Measurements from ENCODE around the gene MAX.
"Not testable (repeated sequence)": the region's sequence is repeated elsewhere in the genome, so short reads cannot be mapped to it uniquely, and the experiment has no call there.

The MAX gene

DNA sequence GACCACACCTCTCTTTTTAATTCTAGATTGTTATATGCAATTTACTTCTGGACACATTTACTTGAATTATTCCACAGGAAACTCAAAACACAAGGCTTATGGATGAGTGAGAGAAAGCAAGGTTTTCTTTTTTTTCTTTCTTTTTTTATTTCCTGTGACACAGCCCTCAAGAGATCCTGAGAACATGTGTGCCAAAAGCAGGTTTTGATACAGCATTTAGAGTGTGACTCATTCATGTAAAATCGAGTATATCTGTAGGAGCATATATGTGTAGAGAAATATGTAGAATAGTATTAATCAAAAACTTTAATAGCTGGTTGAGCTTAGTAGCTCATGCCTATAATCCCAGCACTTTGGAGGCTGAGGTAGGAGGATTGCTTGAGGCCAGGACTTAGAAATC lies 4.4 kb upstream of the MAX start:
- no peak overlapping the region for H3K27ac ChIP-seq
- H3K4me3 ChIP-seq = no peak overlapping the region

DNA sequence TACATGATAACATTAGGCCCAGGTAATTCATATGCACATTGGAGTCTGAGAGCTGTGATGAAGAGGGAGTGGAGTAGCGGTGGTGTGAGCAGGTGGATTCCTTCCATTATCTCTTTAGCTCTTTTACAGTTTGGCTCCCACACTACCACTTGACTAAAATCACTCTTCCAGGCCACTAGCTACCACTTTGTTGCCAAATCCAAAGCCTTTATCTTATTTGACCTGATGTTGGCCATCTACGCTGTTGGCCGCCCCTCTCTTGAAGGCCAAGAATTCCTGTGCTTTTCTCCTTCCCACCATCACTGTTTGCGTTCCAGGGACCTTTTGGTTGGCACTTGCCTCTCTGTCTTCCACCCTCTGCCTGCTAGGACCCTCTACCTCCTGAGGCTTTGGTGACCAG lies 4.0 kb upstream of the MAX start:
- Histone ChIP-seq H3K27ac (no peak overlapping the region), H3K4me3 (no peak overlapping the region)

DNA sequence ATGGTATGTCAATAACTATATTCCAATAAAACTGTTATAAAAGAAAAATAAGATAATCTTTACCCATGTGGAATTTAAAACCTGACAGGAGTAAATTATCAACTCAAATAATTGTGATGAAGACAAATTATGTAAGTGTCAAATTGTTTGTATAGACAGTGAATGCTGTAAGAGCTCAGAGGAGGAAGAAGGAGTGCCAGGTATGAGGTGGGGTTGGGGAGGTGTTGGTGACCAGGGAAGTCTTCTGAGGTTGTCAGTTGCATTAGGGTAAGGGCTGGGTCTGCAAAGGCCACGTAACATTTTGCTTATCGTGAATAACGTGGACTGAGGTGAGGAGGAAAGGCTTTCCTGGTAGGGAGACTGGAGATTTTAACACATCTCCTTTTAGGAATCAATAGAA lies 2.5 kb upstream of the MAX start:
- H3K27ac ChIP-seq = no peak overlapping the region
- H3K4me3 ChIP-seq = no peak overlapping the region

DNA sequence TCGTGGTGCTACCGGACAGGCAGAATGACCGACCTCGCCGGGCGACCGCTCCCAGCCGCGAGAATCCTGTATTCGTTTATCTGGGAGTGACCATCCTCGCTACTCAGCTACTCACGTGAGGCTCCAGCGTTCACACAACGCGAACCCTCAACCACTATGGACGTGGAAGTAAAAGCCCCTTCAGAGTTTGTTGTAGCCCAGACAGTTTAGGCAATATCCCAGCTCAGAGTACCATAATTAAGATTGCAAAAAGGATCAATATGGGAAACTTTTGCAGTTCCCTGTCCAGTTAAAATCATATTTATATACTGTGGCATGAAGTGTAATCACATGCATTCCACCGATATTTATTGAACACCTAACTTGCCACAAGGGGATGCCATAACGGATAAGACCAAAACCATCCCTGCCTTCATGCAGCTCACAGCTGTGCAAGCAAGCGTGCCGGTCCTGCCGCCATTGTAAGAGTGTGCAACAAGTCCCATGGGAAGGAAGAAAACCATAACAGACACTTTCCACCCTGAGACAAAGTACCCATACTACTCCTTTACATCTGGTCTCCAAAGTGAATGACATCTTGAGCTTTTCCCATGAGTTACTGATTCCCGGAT lies 938 bp upstream of the MAX start:
- Histone ChIP-seq H3K4me3 (peak overlapping the region; percentile 46 to 99 (median 93)), H3K27ac (peak overlapping the region in 19 of 21 experiments; percentile 14 to 97 (median 57))

DNA sequence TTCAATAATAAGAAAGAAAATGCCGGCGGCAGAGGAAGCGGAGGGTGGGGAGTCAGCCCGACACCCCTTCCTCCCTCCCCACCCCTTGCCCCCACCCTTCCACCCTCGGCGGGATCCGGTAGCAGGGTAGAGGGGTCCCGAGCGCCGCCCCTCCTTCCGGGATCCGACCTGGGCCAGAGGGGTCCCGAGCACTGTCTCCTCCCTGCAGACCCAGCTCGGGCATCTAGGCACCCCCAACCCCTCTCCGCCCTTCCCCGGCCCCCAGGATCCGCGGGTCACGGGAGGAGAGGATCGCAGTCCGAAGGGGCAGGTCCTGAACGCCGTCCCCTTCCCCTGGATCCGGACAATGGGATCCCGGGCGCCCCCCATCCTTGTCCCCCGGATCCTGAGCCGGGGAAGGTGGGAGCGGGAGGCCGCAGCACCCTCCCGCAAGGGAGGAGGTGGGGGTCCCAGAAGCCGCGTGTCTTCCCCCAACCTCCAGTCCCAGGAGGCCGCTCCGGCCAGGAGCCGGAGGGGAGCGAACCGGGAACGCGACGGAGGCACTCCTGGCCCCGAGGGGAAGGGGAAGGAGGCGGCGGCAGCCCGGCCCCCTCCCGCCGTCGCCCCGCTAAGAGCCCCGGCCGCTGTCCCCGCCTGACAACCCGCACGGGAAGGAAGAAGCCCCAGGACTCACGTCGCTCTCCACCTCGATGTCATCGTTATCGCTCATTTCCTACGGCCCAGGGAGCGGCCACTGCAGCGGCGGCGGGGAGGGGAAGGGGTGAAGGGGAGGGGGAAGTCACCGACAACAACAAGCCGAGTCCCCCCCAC lies 481 bp downstream of the MAX start:
- H3K4me3 ChIP-seq = peak overlapping the region; percentile 62 to 99 (median 96)
- H3K27ac ChIP-seq = peak overlapping the region; percentile 65 to 99 (median 93)

DNA sequence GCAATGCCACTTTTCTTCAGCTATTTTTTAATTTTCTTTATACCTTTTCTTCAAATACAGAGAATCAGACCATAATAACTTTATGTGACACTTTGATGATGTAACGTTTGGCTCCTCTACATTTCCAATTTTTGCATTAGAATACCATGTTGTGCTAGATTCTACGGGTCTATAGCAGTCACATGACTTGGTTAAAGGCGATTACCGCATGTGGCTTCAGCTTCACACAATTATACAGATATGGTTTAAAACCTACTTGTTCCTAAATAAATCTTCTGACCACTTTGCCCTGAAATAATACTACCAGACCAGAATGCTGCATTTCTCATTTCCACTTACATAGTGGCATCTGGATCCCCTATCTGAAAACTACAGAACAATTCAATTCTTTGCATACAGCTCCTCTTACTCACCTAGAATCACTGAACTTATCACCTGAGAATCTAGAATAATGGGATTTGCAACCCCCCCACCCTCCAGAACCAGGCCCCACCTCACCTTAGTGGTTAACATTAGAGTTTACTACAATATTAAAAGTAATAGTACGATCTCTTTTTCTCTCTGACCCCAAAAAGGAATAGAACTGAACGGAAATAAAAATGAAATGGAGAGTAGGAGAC lies 1.3 kb downstream of the MAX start:
- Histone ChIP-seq H3K27ac (peak overlapping the region in 20 of 21 experiments; percentile 82 to 99 (median 94)), H3K4me3 (peak overlapping the region; percentile 62 to 99 (median 96))

DNA sequence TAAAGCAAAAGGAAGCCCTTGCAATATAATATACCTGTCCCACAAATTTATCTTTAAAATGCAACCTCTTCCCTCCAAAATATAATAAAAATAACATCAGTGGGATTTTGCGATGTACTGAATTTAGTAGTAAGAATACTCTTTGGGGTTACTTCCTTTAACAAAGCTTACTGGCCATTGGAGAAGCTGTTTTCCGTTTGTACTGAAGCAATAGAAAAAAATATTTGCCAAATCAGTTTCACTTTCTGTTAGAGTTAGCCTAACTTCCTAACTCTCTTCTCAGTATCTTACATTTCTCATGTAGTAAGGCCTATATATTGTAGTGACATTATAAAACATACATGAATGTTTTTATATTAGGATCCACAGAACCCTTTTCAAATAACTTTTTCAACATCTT lies 3.7 kb downstream of the MAX start:
- peak overlapping the region in 1 of 7 experiments; percentile 22 for H3K4me3 ChIP-seq
- H3K27ac ChIP-seq = peak overlapping the region in 11 of 21 experiments; percentile 5 to 74 (median 60)

DNA sequence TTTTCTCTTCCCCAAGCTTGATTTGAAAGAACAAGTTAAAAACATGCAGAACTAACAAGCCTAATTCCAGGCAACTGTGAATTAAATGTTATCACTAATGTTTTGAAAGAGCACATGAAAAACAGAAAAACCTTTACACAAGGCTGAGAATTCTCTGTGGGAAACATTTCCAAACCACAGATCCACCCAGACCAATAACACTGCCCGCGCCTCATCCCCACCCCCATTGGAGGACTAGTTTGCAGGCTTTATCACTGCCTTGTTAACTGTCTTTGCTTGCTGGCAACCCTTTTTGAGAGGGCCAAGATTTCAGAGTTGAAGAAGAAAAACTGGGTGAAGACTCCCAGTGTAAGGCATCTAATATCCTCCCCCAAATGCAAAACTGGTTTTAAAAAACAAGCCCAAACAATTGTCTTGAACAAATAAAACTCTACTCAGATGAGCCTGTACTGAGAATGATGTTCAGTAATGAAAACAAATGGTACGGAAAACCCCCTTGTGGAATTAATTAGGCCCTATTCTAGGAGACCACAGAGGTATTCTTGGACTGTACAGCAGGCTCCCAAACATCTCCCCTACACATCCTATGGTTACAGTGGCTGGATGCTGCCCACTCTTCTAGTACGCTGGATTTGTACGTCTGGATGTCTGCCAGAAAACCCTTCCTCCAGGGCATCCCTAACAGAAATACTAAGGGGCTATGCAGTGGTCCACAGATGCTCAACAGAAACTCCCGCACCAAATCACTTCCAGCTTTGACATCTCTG lies 5.8 kb downstream of the MAX start:
- peak overlapping the region in 14 of 21 experiments; percentile 0 to 68 (median 38) for H3K27ac ChIP-seq
- H3K4me3 ChIP-seq = no peak overlapping the region

DNA sequence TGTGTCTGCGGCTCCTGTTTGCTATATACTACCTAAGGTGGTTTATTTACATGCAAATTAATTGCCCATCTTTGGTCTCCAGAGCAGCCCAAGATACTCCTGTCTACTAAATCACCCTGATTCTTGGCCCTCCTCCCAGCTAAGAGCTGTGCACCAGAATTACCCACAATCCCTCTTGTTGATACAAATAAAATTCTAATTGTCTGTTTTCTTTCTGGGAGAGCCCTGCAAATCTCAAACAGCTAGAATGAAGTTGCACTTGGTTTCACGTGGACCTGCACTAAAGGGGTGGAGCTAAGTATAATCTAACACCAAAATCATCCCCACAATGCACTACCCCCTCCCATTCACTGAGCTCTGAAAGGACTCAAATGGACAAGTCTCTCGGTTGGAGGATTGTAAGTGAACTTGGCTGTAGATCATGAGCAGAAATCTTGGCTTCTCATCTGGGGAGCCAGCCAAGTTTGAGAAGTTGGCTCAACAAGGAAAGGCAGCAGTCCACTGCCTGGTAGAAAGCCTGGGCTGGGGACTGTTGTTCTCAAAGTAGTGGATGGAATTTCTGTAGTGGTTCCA lies 6.6 kb downstream of the MAX start:
- no peak overlapping the region for H3K4me3 ChIP-seq
- H3K27ac ChIP-seq = peak overlapping the region in 10 of 21 experiments; percentile 0 to 68 (median 40)

DNA sequence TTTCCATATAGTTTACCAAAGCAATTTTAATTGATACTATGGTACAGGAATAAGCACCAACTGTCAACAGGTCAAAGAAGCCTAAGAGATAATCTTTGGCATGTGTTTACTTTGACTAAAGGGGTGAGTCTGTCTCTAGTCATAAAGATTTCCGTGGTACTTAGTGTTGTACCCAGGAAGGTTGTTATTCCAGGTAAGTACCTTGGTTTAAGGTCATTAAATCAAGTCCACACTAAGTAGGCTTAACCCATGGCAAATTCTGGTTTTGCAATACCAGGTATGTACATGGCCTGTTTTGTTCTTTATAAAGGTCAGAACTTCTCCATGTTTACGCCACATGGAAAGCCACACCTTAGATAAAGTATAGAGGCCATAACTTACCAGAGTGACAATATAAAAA lies 10.0 kb downstream of the MAX start:
- Histone ChIP-seq H3K27ac (no peak overlapping the region), H3K4me3 (no peak overlapping the region)

DNA sequence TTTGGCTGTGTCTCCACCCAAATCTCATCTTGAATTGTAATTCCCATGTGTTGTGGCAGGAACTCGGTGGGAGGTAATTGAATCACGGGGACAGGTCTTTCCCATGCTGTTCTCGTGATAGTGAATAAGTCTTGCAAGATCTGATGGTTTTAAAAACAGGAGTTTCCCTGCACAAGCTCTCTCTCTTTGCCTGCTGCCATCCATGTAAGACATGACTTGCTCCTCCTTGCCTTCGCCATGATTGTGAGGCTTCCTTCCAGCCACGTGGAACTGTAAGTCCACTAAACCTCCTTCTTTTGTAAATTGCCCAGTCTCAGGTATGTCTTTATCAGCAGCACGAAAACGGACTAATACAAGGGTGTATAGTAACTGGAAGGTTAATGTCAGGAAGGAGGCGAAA lies 14.5 kb downstream of the MAX start:
- not testable (repeated sequence) for H3K27ac ChIP-seq, H3K4me3 ChIP-seq

DNA sequence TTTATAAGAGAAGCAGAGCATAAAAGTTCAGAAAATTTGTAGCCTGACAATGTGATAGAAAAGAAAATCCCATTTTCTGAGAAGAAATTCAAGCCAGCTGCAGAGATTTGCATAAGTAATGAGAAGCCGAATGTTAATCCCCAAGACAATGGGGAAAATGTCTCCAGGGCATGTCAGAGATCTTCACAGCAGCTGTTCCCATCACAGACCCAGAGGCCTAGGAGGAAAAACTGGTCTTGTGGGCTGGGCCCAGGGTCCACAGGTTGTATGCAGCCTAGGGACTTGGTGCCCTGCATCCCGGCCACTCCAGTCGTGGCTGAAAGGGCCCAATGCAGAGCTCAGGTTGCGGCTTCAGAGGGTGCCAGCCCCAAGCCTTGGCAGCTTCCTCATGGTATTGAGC lies 15.6 kb downstream of the MAX start:
- H3K27ac ChIP-seq, H3K4me3 ChIP-seq: not testable (repeated sequence)

DNA sequence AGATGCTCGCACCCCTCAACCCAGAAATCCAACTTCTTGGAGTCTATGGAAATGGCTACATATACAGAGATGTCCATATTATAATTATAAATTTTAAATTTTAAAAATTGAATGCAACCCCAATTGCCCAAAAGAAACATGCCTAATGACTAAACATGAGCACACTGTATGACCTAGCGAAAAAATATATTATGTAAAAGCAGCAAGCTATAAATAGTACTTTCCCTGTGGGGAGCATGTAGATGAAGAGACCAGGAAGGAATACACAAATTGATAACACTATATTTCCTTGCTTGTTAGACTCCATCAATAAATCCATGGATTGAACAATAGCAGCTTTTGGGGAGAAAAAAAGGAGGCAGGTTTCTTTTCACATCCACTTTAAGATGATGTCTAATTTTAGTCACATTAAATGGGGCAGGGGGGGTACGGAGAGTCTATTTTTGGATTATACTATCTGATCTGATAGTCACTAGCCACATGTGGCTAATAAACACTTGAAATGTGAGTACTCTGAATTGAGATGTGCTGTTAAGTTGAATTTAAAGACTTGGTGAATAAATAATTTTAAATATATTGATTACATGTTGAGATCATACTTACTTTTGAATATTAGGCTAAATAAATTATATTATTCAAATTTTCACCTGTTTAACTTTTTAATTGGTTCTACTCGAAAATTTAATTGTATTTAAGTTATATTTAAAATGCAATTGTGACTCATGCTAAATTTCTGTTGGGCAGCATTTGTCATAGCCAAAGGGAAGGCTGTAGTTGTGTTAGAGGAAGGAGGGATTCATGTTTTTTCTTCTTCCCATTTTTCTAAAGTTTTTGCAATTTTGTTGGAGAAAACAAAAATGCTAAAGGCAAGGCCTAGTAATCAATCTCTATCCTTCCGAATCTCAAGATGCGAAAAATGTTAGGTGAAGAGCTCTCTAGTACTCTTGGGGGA lies 17.5 kb downstream of the MAX start:
- Histone ChIP-seq H3K27ac (no peak overlapping the region), H3K4me3 (no peak overlapping the region)

DNA sequence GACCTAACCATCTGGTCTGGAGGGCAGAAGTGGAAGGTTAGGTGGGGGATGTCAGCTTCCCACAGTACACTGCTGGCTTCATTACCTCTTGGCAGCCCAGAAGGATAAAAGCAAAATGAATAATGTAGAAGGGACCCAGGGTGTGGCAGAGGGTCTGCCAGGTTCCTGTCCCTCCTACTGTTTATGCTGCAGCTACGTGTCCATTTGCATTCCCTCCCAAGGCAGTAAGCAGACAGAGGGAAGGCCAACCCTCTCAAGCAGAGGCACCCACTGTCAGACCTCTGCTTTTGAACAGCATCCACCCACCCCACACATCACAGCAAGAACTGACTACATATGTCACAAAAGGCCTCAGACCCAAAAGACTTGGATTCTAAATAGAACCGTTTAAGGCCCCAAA lies 19.4 kb downstream of the MAX start:
- Histone ChIP-seq H3K4me3 (no peak overlapping the region), H3K27ac (peak overlapping the region in 1 of 21 experiments; percentile 27)

DNA sequence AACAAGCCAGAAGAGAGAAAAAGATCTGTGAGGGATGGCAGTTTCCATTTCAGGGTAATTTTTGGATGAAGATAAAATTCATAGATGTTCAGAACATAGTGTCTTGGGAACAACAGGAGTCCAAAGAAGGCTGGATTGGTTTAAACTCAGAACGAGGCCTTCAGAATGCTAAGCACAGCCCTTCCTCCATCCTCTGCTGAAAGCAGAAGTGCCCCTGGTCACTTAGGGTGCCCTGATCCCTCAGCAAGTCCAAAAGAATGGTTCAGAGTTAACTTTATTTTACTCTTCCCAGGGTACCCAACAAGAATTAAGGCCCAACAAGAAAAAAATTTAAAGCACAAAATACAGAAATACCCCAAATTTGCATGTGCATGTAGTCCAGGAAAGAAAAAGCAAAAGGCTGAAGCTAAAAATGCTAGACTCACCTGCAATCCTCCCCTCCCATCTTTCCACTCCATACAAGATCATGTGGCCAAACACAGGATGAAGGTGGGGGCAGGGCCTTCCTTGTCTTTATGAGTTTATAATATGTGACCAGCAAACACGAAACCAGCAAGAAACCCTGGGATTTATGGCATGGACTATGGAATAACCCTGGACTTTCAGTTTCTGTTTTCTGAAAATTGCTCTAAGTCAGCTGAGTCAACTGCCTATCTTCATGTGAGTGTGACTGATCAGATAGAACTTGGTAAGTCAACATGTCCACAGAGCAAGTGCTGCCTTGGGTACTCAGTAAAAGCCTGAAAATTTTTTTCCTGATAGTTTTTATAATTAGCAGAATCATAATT lies 21.2 kb downstream of the MAX start:
- H3K27ac ChIP-seq = peak overlapping the region in 9 of 21 experiments; percentile 6 to 57 (median 27)

DNA sequence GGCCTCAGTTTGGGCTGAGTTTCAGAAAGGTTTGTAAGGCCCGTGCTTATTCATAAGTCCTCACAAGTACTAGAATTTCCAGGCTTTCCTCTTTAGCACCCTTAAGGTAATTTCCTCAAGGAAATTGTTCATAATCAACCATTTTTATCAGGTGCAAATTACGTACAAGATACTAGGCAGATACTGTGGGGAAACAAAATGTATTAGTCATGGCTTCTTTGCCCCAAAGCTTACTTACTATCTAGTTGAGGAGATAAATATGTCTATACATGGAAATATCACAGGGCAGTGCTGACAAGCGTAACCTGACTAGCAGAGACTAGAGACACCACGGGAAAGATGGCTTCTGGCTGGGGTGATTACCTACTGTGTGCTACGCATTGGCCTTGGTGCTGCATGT lies 22.5 kb downstream of the MAX start:
- Histone ChIP-seq H3K4me3 (no peak overlapping the region), H3K27ac (peak overlapping the region in 13 of 21 experiments; percentile 30 to 67 (median 58))

More for the DNA sequence above, 21.2 kb downstream of the MAX start:
- no peak overlapping the region for H3K4me3 ChIP-seq

DNA sequence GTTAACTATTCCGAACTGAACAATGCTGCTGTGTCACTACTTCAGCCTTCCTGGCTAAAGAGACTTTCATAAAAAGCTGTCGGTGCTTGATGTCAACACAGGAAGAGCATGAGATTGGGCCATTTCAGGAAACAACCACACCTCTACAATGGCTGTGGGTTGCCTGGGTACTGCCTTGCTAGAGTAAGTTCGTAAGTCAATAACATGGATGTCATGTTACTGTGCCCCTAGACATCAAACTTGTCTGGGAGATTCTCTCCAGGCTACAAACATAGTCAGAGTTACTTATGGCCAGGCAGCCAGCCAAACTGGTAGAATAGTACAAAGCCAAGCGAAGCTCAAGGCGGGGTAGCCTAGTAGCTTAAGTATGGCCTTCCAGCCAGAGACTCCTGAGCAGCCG lies 23.1 kb downstream of the MAX start:
- H3K27ac ChIP-seq = peak overlapping the region in 14 of 21 experiments; percentile 29 to 67 (median 58)
- no peak overlapping the region for H3K4me3 ChIP-seq

DNA sequence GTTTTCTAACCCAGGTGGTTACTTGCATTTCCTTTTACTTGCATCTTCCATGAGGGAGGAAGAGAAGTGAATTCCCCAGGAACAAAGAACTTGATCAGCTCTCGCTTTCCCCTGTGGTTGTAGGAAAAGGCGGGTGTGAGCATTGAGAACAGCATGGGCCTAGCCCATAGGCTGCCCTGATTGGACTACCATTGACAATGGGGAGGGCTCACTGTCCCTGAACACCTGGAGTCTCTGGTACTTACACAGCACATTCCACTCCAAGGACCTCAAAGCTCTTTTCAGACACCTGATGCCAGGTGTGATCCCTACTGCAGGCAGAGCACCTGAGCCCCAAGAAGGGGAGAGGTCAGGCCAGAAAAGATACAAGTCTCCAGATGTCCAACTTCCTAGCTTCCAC lies 25.0 kb downstream of the MAX start:
- Histone ChIP-seq H3K27ac (peak overlapping the region in 1 of 21 experiments; percentile 5), H3K4me3 (no peak overlapping the region)

Measured in skin epidermis (tissue), 12 donors.